CD4-positive, alpha-beta T cell treated with Interleukin-2 at 100 ng/mL for 4 hours (primary cell): Measurements from ENCODE around the gene MIPEP.

Source experiments
- DNase-seq: peaks from one replicate; pipeline ENCODE4 v3.0.0-alpha.2; 2020; ENCODE audit warnings: low spot score

MIPEP gene

GRCh38 chr13:23680845-23681669 lies 208.1 kb downstream of the MIPEP start:
- DNase-seq, result no peak
